Memory B cell (primary cell): Measurements from ENCODE around the gene LHX6.

Experiments
- ATAC-seq: fragments of 150-1000 bp; cut with Tn5 transposase; 2 replicates; pipeline ENCODE4 v1.10.0; 2021; ENCODE audit warnings: low read depth, mild to moderate bottlenecking, moderate library complexity
- DNase-seq, 2 donors: peaks; one replicate each; pipeline ENCODE4 v3.0.0; 2022; ENCODE audit warnings: low spot score in 2 of 2
- H3K27ac Mint-ChIP-seq: one replicate; pipeline ENCODE4 v1.8.0; 2022; ENCODE audit warnings: mild to moderate bottlenecking, moderate library complexity, mixed read lengths
- H3K27me3 Mint-ChIP-seq: one replicate; pipeline ENCODE4 v1.8.0; 2022; ENCODE audit warnings: mixed read lengths
- H3K36me3 Mint-ChIP-seq: one replicate; pipeline ENCODE4 v1.8.0; 2022; ENCODE audit warnings: mild to moderate bottlenecking, mixed read lengths
- H3K4me1 Mint-ChIP-seq: one replicate; pipeline ENCODE4 v1.8.0; 2022; ENCODE audit warnings: mixed read lengths
- H3K4me3 Mint-ChIP-seq: one replicate; pipeline ENCODE4 v1.8.0; 2022; ENCODE audit warnings: mild to moderate bottlenecking, moderate library complexity, mixed read lengths
- H3K9me3 Mint-ChIP-seq: one replicate; pipeline ENCODE4 v1.8.0; 2022; ENCODE audit warnings: mixed read lengths

LHX6 gene

GRCh38 chr9:122254761-122255160, 26.0 kb upstream of the LHX6 start:
- peaks cover 7% of the 10 kb centered on the region for H3K4me1 Mint-ChIP-seq
- ATAC-seq (no peak), DNase-seq (no peak)
- no peaks in the 10 kb centered on the region for H3K9me3 Mint-ChIP-seq
- peaks cover 41% of the 10 kb centered on the region for H3K36me3 Mint-ChIP-seq
- no peak overlapping the region for H3K27ac Mint-ChIP-seq
- no peak overlapping the region for H3K4me3 Mint-ChIP-seq
- H3K27me3 Mint-ChIP-seq = no peaks in the 10 kb centered on the region

GRCh38 chr9:122252796-122253195, 24.0 kb upstream of the LHX6 start:
- no peak overlapping the region for H3K27ac Mint-ChIP-seq
- DNase-seq (no peak), ATAC-seq (no peak)
- no peak overlapping the region for H3K4me3 Mint-ChIP-seq
- peaks cover 33% of the 10 kb centered on the region for H3K36me3 Mint-ChIP-seq
- H3K4me1 Mint-ChIP-seq = peaks cover 7% of the 10 kb centered on the region
- H3K27me3 Mint-ChIP-seq = no peaks in the 10 kb centered on the region
- no peaks in the 10 kb centered on the region for H3K9me3 Mint-ChIP-seq

- Mint-ChIP-seq H3K9me3 (no peaks in the 10 kb centered on the region), H3K27me3 (no peaks in the 10 kb centered on the region), H3K4me1 (peaks cover 7% of the 10 kb centered on the region), H3K27ac (no peak overlapping the region), H3K4me3 (no peak overlapping the region), H3K36me3 (peaks cover 39% of the 10 kb centered on the region)
- DNase-seq = no peak
- ATAC-seq = no peak
These were observed 22.6 kb upstream of the LHX6 start for GRCh38 chr9:122251351-122251750.

- Mint-ChIP-seq H3K9me3 (no peaks in the 10 kb centered on the region), H3K27me3 (no peaks in the 10 kb centered on the region), H3K4me3 (no peak overlapping the region), H3K27ac (no peak overlapping the region), H3K36me3 (peaks cover 44% of the 10 kb centered on the region), H3K4me1 (no peaks in the 10 kb centered on the region)
- no peak for ATAC-seq
- DNase-seq = no peak
These were observed 19.7 kb upstream of the LHX6 start for GRCh38 chr9:122248448-122248865.

- Mint-ChIP-seq H3K36me3 (peaks cover 40% of the 10 kb centered on the region), H3K27ac (no peak overlapping the region), H3K4me1 (no peaks in the 10 kb centered on the region), H3K4me3 (no peak overlapping the region), H3K27me3 (no peaks in the 10 kb centered on the region), H3K9me3 (no peaks in the 10 kb centered on the region)
- ATAC-seq (no peak), DNase-seq (no peak)
These were observed 17.9 kb upstream of the LHX6 start for GRCh38 chr9:122246666-122247065.

- no peak overlapping the region for H3K4me3 Mint-ChIP-seq
- H3K9me3 Mint-ChIP-seq = no peaks in the 10 kb centered on the region
- ATAC-seq = no peak
- DNase-seq = no peak
- H3K36me3 Mint-ChIP-seq = peaks cover 40% of the 10 kb centered on the region
- no peaks in the 10 kb centered on the region for H3K4me1 Mint-ChIP-seq
- H3K27ac Mint-ChIP-seq = peak overlapping the region; percentile 4
- no peaks in the 10 kb centered on the region for H3K27me3 Mint-ChIP-seq
These were observed 15.6 kb upstream of the LHX6 start for GRCh38 chr9:122244349-122244748.

- ATAC-seq (no peak), DNase-seq (no peak)
- H3K4me1 Mint-ChIP-seq = no peaks in the 10 kb centered on the region
- H3K36me3 Mint-ChIP-seq = peaks cover 24% of the 10 kb centered on the region
- H3K9me3 Mint-ChIP-seq = no peaks in the 10 kb centered on the region
- H3K27ac Mint-ChIP-seq = no peak overlapping the region
- no peak overlapping the region for H3K4me3 Mint-ChIP-seq
- no peaks in the 10 kb centered on the region for H3K27me3 Mint-ChIP-seq
These were observed 11.0 kb upstream of the LHX6 start for GRCh38 chr9:122239722-122240121.

GRCh38 chr9:122236681-122237080, 7.9 kb upstream of the LHX6 start:
- no peak for ATAC-seq
- H3K4me1 Mint-ChIP-seq = no peaks in the 10 kb centered on the region
- no peaks in the 10 kb centered on the region for H3K9me3 Mint-ChIP-seq
- no peak overlapping the region for H3K4me3 Mint-ChIP-seq
- no peak for DNase-seq
- no peaks in the 10 kb centered on the region for H3K27me3 Mint-ChIP-seq
- peaks cover 11% of the 10 kb centered on the region for H3K36me3 Mint-ChIP-seq
- H3K27ac Mint-ChIP-seq = no peak overlapping the region

- no peak for ATAC-seq
- Mint-ChIP-seq H3K4me3 (no peak overlapping the region), H3K9me3 (no peaks in the 10 kb centered on the region), H3K27ac (no peak overlapping the region), H3K27me3 (no peaks in the 10 kb centered on the region), H3K4me1 (no peaks in the 10 kb centered on the region), H3K36me3 (peaks cover 2% of the 10 kb centered on the region)
- DNase-seq = no peak
These were observed 5.4 kb upstream of the LHX6 start for GRCh38 chr9:122234022-122234748.

GRCh38 chr9:122232796-122233306, 4.1 kb upstream of the LHX6 start:
- no peaks in the 10 kb centered on the region for H3K27me3 Mint-ChIP-seq
- no peak for ATAC-seq
- H3K27ac Mint-ChIP-seq = no peak overlapping the region
- no peaks in the 10 kb centered on the region for H3K36me3 Mint-ChIP-seq
- no peaks in the 10 kb centered on the region for H3K9me3 Mint-ChIP-seq
- no peaks in the 10 kb centered on the region for H3K4me1 Mint-ChIP-seq
- no peak overlapping the region for H3K4me3 Mint-ChIP-seq
- DNase-seq = no peak

- H3K4me1 Mint-ChIP-seq = no peaks in the 10 kb centered on the region
- peaks cover 14% of the 10 kb centered on the region for H3K27me3 Mint-ChIP-seq
- H3K9me3 Mint-ChIP-seq = no peaks in the 10 kb centered on the region
- H3K36me3 Mint-ChIP-seq = no peaks in the 10 kb centered on the region
- ATAC-seq (no peak), DNase-seq (no peak)
- no peak overlapping the region for H3K27ac Mint-ChIP-seq
- no peak overlapping the region for H3K4me3 Mint-ChIP-seq
These were observed 704 bp upstream of the LHX6 start for GRCh38 chr9:122229485-122229837.

- peak overlapping the region; percentile 77 for H3K4me3 Mint-ChIP-seq
These were observed 578 bp downstream of the LHX6 start for GRCh38 chr9:122228191-122228567.

GRCh38 chr9:122227575-122227900, 1.2 kb downstream of the LHX6 start:
- Mint-ChIP-seq H3K27ac (no peak overlapping the region), H3K4me1 (peaks cover 3% of the 10 kb centered on the region), H3K27me3 (peaks cover 25% of the 10 kb centered on the region), H3K4me3 (peak overlapping the region; percentile 39), H3K9me3 (no peaks in the 10 kb centered on the region), H3K36me3 (no peaks in the 10 kb centered on the region)
- DNase-seq (no peak), ATAC-seq (no peak)

More at GRCh38 chr9:122228191-122228567, 578 bp downstream of the LHX6 start:
- no peak for DNase-seq
- Mint-ChIP-seq H3K27me3 (peaks cover 20% of the 10 kb centered on the region), H3K27ac (no peak overlapping the region), H3K4me1 (no peaks in the 10 kb centered on the region), H3K36me3 (no peaks in the 10 kb centered on the region), H3K9me3 (no peaks in the 10 kb centered on the region)
- ATAC-seq = peak; percentile 10

- ATAC-seq = no peak
These were observed 1.8 kb downstream of the LHX6 start for GRCh38 chr9:122226758-122227574.

More at GRCh38 chr9:122226758-122227574, 1.8 kb downstream of the LHX6 start:
- Mint-ChIP-seq H3K27me3 (peaks cover 27% of the 10 kb centered on the region), H3K4me3 (no peak overlapping the region), H3K27ac (no peak overlapping the region), H3K4me1 (peaks cover 3% of the 10 kb centered on the region), H3K36me3 (no peaks in the 10 kb centered on the region), H3K9me3 (no peaks in the 10 kb centered on the region)
- DNase-seq = no peak
